ENCODE results near the gene TTLL9.

The TTLL9 gene

DNA sequence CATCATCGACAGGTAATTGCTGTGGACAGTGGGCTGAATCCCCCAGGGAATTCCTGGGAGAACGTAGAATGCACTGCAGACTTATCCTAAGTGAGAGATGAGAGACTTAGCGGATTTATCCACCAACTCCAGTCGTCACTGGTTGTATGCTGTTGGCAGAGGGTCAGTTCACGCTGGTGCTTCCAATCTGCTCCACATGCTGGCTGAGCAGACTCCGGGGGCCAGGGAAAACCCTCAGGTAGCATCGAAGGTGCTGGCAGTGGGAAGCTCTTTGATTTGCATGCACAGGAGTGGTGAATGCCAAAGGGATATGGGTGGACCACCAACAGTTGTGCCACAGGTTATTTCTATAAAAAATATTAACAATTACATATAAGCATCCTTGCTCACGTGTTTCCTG lies 20.2 kb downstream of the TTLL9 start:
- peak; percentile 69 for DNase-seq

DNA sequence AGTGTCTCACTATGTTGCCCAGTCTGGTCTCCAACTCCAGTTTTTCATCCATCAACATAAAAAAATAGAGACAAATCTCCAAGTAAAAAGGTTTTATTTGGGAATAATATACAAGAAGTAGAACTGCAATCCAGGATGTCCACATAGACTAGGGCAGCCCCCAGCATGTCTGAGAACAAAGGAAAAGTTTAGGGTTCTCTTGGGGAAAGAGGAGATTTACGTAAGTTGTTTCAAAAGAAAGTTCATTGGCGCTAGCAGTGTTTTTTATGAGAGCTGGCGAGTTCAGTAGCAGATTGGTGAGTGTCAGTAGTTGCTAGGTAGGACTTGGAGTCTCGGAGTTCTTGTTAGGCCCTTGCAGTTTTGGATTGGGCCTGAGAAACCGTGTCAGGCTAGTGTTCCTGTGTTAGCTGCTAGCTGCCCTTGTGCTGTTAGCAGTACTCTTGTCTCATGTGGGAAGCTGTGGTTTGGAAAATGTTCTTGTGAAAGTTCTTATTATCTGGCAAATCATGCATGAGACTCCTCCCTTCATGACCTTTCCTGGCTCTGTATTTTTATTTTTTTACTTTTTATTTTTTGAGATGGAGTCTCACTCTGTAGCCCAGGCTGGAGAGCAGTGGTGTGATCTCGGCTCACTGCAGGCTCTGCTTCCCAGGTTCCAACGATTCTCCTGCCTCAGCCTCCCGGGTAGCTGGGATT lies 24.7 kb downstream of the TTLL9 start:
- DNase-seq: no peak

DNA sequence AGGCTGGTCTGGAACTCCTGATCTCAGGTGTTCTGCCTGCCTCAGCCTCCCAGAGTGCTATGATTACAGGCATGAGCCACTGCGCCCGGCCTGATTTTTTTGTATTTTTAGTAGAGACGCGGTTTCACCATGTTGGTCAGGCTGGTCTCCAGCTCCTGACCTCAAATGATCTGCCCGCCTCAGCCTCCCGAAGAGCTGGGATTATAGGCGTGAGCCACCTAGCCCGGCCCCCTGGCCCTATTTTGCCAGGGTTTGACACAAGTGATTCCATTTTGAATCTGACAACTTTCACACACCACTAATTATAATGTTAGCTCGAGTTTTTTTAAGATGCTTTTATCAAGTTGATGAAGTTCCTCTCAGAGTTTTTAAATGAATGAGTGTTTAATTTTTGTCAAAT lies 25.6 kb downstream of the TTLL9 start:
- no peak for DNase-seq

DNA sequence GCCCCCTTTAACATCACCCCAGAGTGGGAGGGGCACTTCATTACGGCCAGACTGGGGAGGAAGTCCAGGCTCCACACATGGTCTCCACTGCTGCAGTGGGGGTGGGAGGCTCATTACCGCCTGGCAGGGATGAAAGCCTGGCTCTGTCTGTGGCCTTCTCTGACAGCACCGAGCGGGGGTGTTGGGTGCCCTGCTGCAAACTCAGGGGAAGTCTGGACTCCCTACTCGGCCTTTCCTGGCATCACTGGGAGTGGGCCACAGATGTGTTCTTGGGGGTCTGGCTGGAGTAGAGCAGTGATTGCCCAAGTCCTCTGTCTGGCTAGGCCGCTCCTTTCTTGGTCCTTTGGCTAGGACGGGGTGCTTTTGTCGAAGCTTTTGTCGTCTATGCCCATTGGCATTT lies 27.1 kb downstream of the TTLL9 start:
- DNase-seq: no peak

DNA sequence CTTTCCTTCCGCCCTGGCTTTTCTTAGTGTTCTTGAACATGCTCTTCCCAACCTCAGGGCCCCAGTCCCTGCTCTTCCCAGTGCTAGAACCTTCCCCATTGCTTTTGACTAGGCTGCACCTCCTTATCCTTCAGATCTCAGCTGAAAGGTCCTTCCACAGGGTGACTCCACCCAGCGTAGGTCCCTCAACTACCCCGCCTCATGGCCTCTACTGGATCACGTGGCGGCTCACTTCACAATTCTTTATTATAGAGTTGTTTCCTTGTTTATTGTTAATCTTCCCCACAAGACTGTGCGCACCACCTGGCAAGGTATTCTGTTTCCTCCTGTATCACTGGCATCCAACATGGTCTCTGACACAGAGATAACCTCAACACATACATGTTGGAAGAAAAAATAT lies 31.2 kb downstream of the TTLL9 start:
- peak; percentile 70 for DNase-seq

DNA sequence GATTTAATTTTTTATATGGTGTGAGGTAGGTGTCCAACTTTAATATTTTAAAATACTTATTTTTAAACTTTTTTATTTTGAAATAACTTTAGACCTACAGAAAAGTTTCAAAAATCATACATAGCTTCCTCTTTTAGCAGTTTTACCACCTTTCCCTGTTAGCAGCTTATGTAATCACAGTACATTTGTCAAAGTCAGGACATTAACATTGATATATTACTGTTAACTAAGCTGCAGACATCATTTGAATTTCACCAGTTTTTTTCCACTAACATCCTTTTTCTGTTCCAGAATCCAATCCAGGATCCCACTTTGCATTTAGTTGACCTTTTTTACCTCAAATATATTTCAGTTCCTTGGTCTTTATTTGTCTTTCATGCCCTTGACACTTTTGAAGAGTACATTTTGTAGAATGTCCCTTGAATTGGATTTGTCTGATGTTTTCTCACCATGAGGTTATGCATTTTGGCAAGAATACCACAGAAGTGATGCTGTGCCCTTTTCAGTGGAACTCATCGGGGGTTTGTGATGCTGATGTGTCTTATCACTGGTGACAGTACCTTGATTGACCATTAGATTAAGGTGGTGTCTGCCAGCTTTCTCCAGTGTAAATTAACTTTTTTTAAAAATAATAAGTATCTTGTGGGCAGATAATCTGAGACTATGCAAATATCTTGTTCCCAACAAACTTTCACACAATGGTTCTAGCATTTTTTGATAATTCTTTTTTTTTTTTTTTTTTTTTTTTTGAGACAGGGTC lies 33.4 kb downstream of the TTLL9 start:
- DNase-seq: no peak

DNA sequence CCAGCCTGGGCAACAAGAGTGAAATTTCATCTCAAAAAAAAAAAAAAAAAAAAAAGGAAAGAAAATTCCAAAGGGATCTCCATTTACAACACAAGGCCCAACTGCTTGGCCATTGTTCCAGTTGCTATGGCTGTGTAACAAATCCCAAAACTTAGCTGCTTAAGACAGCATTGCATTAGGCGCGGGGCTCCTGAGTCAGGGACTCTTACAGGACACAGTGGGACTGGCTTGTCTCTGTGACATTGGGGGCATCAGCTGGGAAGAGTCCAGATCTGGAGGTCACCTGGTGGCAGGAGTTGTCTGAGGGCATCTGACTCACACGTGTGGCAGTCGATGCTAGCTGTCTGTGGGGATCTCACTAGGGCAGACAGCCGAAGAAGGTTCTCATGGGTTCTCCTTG lies 35.6 kb downstream of the TTLL9 start:
- no peak for DNase-seq

DNA sequence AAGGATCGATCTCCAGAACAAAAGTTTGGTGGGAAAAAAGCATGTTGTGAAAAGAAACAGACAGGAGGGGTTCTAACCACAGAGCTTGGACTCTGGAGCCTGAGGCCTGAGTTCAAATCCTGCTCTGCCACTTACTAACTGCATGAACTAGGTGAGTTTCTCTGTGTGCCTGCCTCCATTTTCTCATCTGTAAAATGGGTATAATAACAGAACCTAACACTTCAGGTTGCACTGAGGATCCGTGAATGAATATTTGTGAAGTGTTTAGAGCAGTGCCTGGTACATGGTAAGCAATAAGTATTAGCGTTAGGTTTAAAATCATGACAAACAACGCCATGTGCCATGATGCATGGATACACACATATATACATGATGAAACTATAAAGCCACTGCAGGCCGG lies 36.6 kb downstream of the TTLL9 start:
- DNase-seq: no peak

DNA sequence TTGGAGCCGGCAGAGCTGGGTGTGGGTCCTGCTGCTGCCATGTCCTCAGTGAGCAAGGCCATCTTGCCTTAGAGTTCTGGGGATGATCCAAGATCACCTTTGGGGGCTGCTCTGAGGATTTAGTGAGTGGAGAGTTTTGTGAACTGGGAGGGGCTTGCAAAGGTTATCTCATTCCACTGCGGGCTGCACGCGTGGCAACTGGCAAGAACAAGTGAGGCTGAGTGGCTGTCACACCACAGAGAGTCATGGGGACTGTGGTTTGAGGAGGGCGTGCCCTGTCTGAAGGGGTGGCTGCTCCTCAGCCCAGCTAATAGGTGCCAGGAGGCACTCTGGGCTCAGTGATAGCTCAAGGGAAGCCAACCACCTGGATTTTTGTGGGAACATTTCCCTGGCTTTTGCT lies 37.6 kb downstream of the TTLL9 start:
- DNase-seq: no peak

DNA sequence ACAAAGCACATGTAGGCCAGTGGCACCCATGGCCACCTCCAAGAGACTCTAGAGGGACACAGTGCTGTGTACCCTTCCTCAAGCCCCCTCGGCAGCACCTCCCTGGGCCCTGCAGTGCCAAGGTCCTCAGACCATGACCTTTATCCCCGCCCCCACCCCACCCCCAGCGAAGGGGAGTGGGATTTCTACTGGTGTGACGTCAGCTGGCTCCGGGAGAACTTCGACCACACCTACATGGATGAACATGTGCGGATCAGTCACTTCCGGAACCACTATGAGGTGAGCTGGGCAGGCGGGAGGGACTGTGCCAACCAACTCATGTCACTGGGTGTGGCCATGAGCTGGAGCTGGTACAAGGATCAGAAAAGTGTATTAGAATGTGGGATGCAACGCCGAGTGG lies 38.0 kb downstream of the TTLL9 start:
- DNase-seq: no peak

DNA sequence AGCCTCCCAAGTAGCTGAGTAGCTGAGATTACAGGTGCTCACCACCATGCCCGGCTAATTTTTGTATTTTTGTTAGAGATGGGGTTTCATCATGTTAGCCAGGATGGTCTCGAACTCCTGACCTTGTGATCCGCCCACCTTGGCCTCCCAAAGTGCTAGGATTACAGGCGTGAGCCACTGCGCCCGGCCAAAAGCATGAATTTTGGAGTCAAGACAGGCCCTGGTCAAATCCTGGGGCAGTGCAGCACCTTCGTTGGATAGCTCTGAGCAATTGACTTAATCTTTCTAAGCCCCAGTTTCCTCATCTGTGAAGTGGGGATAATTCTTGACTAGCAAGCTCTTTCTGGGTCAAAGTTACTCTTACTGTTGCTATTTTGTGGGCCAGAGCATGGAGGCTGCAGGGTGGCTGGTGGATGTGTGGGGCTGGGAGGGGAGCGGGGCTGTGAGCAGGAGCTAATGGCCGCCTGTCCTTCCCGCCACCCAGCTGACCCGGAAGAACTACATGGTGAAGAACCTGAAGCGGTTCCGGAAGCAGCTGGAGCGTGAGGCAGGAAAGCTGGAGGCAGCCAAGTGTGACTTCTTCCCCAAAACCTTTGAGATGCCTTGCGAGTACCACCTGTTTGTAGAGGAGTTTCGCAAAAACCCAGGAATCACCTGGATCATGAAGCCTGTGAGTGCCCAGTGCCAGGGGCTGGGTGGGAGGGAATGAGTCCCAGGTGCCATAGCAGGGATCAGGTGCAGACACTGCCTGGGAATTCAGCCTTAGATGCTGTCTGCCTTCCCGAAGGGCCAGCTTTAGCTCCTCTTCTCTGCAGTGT lies 39.0 kb downstream of the TTLL9 start:
- peak; percentile 15 for DNase-seq

DNA sequence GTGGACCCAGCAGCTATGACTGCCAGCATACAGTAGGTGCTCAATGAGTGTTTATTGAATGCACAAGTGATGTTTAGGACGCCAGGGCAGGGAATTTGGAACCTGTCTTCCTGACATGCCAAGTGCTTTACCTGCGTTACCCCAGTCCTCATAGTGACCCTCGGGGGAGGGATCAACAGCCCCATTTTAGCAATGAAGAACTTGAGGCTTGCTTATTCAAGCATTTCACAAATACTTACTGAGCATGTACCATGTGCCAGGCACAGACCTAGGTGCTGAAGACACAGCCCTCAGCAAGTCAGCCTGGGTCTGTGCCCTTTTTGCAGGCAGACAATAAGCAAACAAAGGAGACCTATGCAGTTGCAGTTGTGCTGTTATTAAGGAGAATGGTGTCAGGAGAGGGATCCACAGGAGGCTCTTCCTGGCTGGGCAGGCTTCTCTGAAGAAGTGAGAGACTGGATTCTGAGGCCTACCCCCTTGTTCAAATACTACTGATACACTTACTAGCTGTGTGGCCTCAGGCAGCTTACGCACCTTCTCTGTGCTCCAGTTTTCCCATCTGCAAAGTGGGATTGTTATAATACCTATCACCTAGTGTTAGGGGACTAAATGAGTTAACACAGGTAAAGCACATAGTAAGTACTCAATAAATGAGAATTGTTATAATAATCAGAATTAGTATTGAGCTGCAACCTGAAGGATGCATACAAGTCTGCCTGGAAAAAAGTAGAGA lies 39.8 kb downstream of the TTLL9 start:
- DNase-seq: peak; percentile 64

DNA sequence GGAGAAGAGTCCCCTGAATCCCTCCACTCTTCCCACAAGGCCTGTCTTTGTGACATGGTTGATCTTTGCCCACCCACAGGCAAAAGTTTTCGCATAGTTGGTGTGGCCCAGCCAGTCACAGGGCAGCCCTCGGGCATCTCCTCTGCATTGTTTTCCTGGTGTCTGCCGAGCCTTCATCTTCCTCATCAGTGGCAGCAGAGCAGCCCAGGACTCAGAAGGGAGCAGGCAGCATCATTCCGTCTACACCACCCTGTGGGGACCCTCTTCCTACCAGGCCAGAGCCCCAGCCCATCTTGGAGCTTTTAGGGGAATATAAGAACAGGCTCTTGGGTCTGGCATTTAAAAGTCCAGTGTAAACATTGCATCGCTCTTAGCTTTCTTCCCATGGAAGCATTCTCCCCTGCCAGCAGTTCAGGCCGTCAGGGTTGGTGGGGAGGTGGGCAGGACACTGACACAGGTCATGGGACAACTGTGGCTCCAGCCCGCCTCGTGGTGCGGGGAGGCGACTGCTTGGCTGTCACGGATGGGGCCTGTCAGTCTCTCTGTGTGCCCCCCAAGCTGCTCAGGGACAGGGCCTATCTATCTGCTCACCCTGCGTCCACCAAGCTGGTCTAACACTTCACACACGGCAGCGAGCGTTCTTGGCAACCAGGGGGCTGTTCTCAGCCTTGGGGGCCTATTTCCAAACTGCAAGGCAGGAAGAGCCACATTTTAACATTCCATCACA lies 43.2 kb downstream of the TTLL9 start:
- no peak for DNase-seq

DNA sequence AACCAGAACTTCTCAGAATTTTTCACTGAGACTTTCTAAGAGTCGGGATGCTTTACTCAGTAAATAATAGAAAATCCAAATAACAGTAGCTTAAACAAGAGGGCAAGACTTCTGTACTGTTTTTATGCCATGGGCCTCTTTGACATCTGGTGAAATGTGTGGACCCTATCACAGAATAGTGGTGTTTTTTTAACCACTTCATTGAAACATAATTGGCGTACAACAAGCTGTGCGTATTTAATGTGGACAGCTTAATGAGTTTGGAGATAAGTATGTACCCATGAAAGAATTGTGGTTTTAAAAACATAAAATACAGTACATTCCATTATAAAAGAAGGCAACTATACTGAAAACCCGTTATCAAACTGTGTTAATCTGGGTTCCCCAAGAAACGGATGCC lies 43.7 kb downstream of the TTLL9 start:
- DNase-seq: peak; percentile 42

DNA sequence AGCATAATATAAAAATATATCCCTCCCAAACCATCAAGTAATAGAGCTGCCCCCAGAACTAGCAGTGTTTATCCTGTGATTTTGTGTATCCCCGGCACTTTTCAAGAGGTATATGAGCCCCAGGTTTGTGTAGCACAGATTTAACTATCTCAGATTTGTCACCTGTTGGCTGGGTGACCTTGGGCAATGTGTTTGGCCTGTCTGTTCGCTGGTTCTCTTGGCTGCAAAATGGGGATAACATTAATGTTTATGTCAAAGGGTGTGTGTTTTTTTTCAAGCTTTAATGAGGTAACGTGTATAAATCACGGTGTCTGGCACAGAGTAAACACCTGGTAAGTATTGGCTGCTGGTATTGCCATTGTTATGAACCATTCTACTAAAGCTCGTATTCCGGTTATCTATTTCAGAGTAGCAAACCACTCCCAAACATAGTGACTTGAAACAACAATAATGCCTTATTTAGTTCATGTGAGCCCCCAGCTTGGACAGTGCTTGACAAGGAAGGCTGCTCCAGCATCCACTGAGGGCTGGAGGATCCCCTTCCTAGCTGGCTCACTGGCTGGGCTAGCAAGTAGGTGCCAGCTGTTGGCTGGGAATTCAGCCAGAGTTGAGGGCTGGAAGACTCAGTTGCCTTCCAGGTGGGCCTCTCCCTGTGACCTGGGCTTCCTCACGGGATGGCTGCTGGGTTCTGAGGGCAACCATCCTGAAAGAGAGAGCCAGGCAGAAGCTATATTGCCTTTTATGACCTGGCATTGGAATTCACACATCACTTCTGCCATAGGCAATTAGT lies 45.3 kb downstream of the TTLL9 start:
- DNase-seq: peak; percentile 91

DNA sequence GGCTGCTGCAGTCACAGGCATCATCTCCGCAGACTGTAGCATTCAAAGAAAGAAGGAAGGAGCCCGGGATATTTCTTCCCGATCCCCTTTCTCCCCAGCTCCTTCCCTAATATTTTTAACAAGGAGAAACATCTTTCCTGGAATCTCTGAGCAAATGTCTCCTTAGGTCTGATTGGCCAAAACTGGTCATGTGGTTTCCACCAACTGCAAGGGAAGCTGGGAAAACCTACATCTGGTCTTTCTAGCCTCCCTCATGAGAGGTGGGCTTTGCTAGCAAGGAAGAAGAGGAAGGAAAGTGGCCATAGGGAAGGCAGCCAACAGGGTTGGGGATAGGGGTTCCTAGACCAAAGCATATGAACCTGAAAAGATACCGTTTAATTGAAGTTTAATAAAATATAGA lies 46.3 kb downstream of the TTLL9 start:
- DNase-seq: no peak

DNA sequence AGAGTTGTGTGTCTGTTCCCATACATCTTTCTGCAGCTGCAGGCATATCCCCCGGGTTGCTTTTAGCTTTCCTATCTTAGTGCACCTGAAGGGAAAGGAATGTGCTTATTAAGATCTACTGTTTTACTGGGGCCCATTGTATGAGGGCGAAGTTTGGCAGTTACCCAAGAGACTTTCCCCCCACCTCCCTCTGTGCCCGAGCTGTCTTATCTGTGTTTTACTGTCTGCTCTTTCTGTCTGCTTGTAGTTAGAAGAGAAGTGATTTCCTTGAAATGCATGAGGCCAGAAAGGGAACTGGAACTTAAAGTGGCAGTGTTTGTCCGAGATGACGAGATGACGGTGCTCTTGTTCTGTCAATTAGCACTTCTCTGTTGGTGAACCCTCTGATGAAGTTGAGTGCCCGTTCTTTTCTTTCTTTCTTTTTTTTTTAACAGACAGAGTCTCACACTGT lies 47.6 kb downstream of the TTLL9 start:
- peak; percentile 54 for DNase-seq

DNA sequence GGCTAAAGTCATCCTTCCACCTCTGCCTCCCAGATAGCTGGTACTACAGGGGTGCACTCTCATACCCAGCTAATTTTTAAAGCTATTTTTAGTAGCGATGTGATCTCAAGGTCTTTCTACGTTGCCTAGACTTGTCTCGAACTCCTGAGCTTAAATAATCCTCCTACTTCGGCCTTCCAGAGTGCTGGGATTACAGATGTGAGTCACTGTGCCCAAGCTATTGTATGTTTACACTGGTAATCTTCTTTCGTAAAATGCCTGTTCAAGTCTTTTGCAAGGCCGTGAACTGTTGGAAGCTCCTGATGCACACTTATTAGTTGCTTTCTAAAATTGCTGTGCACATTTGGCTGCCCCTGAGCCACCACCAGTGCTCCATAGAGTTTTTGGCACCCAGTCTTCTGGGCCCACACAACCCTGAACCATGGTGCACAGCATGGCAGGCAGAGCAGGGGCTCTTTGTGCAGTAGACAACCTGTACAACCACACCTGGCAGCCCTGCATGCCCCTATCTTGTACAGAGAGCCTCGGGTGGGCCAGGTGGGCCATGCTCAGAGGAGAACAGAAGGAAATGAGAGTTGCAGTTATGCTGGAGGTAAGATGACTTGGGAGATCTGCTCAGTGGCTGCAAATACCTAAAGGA lies 48.2 kb downstream of the TTLL9 start:
- DNase-seq: no peak

DNA sequence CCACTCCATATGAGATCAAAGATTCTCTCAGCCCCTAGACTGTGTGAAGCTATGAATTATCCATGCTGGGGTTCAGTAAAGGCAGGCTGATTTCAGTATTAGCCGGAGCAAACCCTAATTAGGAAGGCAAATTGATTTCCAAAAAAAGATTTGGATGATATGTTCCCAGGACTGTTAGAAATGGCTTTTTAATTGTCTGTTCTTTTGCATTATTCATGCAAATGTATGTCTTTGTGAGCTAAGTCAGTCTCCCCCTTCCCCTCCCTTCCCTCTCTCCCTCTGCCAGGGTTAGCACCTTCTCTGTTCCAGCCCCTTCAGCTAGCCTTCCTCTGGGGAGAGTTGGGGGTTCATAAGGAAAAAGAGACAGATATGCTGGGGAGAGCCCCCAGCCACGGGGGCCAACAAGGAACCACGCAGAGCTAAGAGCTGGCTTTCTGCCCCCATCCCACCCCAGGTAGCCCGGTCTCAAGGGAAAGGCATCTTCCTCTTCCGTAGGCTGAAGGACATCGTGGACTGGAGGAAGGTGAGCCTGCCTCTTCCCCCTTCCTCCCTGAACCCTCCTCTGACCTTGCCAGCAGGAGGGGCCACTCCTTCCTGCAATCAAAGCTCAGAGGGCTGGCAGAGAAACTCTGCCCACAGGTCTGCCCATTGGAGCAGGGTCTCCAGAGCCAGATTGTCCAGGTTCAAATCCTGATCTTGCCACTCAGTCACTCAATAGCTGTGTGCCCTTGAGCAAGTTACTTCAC lies 49.1 kb downstream of the TTLL9 start:
- DNase-seq: no peak

DNA sequence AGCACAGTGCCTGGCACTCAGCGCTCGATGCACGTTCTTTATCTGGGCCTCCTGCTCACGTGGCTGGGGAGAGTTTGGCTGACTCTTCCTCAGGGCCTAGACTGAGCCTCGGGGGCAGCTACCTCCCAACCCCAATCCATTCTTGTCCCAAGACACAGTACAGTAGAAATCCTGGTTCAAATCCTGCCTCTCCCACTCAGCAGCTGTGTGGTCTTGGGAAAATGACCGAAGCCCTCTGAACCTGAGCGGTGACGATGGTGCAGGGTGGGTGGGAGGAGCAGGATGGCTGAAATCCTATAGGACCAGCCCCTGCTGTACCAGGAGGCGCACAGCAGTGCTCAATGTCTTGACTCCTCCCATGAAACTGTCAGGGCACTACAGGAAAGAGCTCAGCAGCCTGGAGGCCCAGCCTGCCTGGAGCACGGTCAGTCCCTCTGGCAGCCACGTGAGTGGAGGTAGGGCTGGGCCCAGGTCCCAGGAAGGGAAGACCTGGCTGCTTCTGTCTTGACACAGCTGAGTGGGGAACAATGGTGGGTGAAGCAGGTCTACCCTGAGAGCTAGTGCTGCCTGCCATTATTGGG lies 49.9 kb downstream of the TTLL9 start:
- peak; percentile 27 for DNase-seq

Data from NCI-H69 (cell line).